HG03025 (cell line): ENCODE measurements around the gene EYS.
"Not testable (repeated sequence)": the region's sequence is repeated elsewhere in the genome, so short reads cannot be mapped to it uniquely, and the experiment has no call there.

Experiments
- ATAC-seq: cut with Tn5 transposase; IDR thresholded peaks from one replicate; pipeline ENCODE4 v1.9.1; 2021; ENCODE audit warnings: mild to moderate bottlenecking, moderate library complexity; ENCODE audit not compliant: unreplicated experiment, low FRiP score

Gene EYS

GRCh38 chr6:65637289-65638046 is 69.6 kb downstream of the EYS start:
- ATAC-seq: no peak

- ATAC-seq: no peak
These were observed 73.5 kb downstream of the EYS start for GRCh38 chr6:65633501-65633900.

GRCh38 chr6:65631711-65632110 is 75.3 kb downstream of the EYS start:
- no peak for ATAC-seq

- ATAC-seq: not testable (repeated sequence)
These were observed 79.5 kb downstream of the EYS start for GRCh38 chr6:65627434-65627999.

GRCh38 chr6:65627015-65627414 is 80.0 kb downstream of the EYS start:
- no peak for ATAC-seq

- ATAC-seq: no peak
These were observed 83.5 kb downstream of the EYS start for GRCh38 chr6:65623566-65623965.

- no peak for ATAC-seq
These were observed 96.3 kb downstream of the EYS start for GRCh38 chr6:65610746-65611145.

- no peak for ATAC-seq
These were observed 111.5 kb downstream of the EYS start for GRCh38 chr6:65595540-65595939.

GRCh38 chr6:65570340-65570739 is 136.7 kb downstream of the EYS start:
- no peak for ATAC-seq

- ATAC-seq: no peak
These were observed 137.5 kb downstream of the EYS start for GRCh38 chr6:65569505-65569904.

GRCh38 chr6:65569056-65569455 is 138.0 kb downstream of the EYS start:
- not testable (repeated sequence) for ATAC-seq

GRCh38 chr6:65566117-65566516 is 140.9 kb downstream of the EYS start:
- no peak for ATAC-seq

- no peak for ATAC-seq
These were observed 149.0 kb downstream of the EYS start for GRCh38 chr6:65558071-65558470.

GRCh38 chr6:65557224-65557623 is 149.8 kb downstream of the EYS start:
- no peak for ATAC-seq

GRCh38 chr6:65546894-65547293 is 160.1 kb downstream of the EYS start:
- no peak for ATAC-seq

GRCh38 chr6:65545920-65546319 is 161.1 kb downstream of the EYS start:
- no peak for ATAC-seq

GRCh38 chr6:65538644-65539043 is 168.4 kb downstream of the EYS start:
- no peak for ATAC-seq

GRCh38 chr6:65537600-65537999 is 169.4 kb downstream of the EYS start:
- no peak for ATAC-seq

GRCh38 chr6:65531533-65531932 is 175.5 kb downstream of the EYS start:
- no peak for ATAC-seq

GRCh38 chr6:65524232-65524631 is 182.8 kb downstream of the EYS start:
- ATAC-seq: no peak

GRCh38 chr6:65505736-65506135 is 201.3 kb downstream of the EYS start:
- no peak for ATAC-seq

- no peak for ATAC-seq
These were observed 206.0 kb downstream of the EYS start for GRCh38 chr6:65501045-65501444.
